Smooth muscle cell (in vitro differentiated cells): ENCODE measurements around the gene MUC6. TPM values are rescaled to one million over a fixed set of nuclear protein-coding genes. Genes with fewer than 3 reads are reported as not detected.

Source experiments
- DNase-seq: peaks from one replicate; lab custom pipeline; 2025; ENCODE audit not compliant: unreplicated experiment; lab: John Stamatoyannopoulos, UW
- H2AFZ ChIP-seq: fragments of 200-600 bp; sonication (generic); 2 replicates; pipeline ENCODE4 v1.6.0; 2016; ENCODE audit warnings: antibody characterized with exemption, low read depth, mild to moderate bottlenecking
- H3F3A ChIP-seq: fragments of 200-600 bp; sonication (generic); 2 replicates; pipeline ENCODE4 v1.6.0; 2017; ENCODE audit warnings: antibody characterized with exemption, low read depth
- H3K27ac ChIP-seq: fragments of 200-600 bp; sonication (generic); 2 replicates; pipeline ENCODE4 v1.5.1; 2016; ENCODE audit warnings: low read depth, mild to moderate bottlenecking
- H3K27me3 ChIP-seq: fragments of 200-600 bp; sonication (generic); 2 replicates; pipeline ENCODE4 v1.6.1; 2016; ENCODE audit warnings: low read depth, mild to moderate bottlenecking
- H3K36me3 ChIP-seq: fragments of 200-600 bp; sonication (generic); 2 replicates; pipeline ENCODE4 v1.5.1; 2016; ENCODE audit warnings: low read depth
- H3K4me1 ChIP-seq: fragments of 200-600 bp; sonication (generic); 2 replicates; pipeline ENCODE4 v1.5.1; 2016; ENCODE audit warnings: low read depth
- H3K4me2 ChIP-seq: fragments of 200-600 bp; sonication (generic); 2 replicates; pipeline ENCODE4 v1.6.0; 2016; ENCODE audit warnings: mild to moderate bottlenecking
- H3K4me3 ChIP-seq: fragments of 200-600 bp; sonication (generic); 2 replicates; pipeline ENCODE4 v1.5.1; 2016; ENCODE audit warnings: mild to moderate bottlenecking
- H3K79me2 ChIP-seq: fragments of 200-600 bp; sonication (generic); 2 replicates; pipeline ENCODE4 v1.6.0; 2016; ENCODE audit warnings: low read depth, mild to moderate bottlenecking
- H3K9ac ChIP-seq: fragments of 200-600 bp; sonication (generic); 2 replicates; pipeline ENCODE4 v1.6.0; 2016; ENCODE audit warnings: low read depth
- H3K9me3 ChIP-seq: fragments of 200-600 bp; sonication (generic); replicated peaks from 2 replicates; pipeline ENCODE4 v1.5.1; 2016; ENCODE audit warnings: low read depth
- H4K20me1 ChIP-seq: fragments of 200-600 bp; sonication (generic); 2 replicates; pipeline ENCODE4 v1.6.0; 2016; ENCODE audit warnings: low read depth
- CTCF ChIP-seq: fragments of 200-600 bp; sonication (generic); IDR thresholded peaks from 2 replicates; pipeline ENCODE4 v1.5.1; 2017; ENCODE audit warnings: borderline replicate concordance, mild to moderate bottlenecking, antibody characterized with exemption; ENCODE audit not compliant: insufficient read depth, poor library complexity, severe bottlenecking
- WGBS: methylation state at CpG from one replicate; pipeline ENCODE4 v1.1.7; 2016; ENCODE audit warnings: low lambda C conversion rate; 5-methylcytosine and 5-hydroxymethylcytosine counted together
- polyA plus RNA-seq: library from polyadenylated mRNA; unstranded; fragments of >200 nt; fragmentation: Nextera tagmentation; extraction: Ambion mirVana; gene quantifications from 2 replicates; pipeline ENCODE4 v1.2.1, GENCODE V29; 2016
- total RNA-seq: library from RNA; depleted of rRNA; stranded (reverse); fragments of >200 nt; gene quantifications from 2 replicates; pipeline ENCODE4 v1.2.3, GENCODE V29; 2014

The MUC6 gene
- total and polyA plus RNA-seq, 2 experiments from 2014 or later, result not detected

DNA sequence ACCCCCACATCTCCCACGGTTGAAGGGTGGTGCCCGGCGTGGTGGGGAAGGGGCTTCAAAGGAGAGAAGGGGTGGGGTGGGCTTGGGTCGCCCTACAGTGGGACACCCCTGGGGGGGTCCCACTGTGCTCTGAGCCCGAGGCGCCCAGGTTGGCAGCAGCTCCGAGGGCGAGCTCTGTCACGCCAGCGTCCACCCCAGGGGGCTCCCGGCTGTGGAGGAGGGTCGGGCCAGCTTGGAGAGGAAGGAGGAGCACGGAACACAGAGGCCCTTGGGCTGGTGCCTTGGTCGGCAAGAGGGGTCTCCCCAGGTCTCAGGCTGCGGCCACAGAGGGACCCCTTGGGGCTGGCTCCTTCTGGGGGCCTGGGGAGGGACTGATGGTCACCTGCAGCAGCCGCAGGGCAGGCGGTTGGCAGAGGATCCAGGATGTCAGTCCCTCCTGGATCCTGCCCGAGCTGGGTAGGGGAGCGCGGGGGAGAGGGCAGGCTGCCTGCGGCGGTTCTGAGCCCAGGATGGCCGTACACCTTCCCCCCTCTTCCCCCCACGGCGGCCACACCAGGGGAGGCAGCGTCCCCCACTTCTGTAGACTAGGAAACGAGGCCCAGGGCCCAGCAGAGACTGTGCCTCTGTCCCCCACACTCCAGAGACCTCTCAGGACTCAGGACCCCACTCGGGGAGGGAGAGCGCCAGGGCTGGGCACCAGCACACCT lies 788 bp downstream of the MUC6 start:
- no peak for DNase-seq
- H3F3A ChIP-seq, result no peaks in the 10 kb centered on the region
- WGBS, result 91% methylated on average over 22 of the region's 29 CpGs
- H3K4me1 ChIP-seq, result no peaks in the 10 kb centered on the region
- H3K36me3 ChIP-seq, result no peaks in the 10 kb centered on the region
- no peak overlapping the region for H3K4me2 ChIP-seq
- no peaks in the 10 kb centered on the region for H3K9me3 ChIP-seq
- no peaks in the 10 kb centered on the region for H3K79me2 ChIP-seq
- no peak overlapping the region for H3K9ac ChIP-seq
- TF ChIP-seq CTCF, result no peak
- no peak overlapping the region for H3K4me3 ChIP-seq
- H4K20me1 ChIP-seq, result no peaks in the 10 kb centered on the region
- H3K27me3 ChIP-seq, result no peaks in the 10 kb centered on the region
- H3K27ac ChIP-seq, result no peak overlapping the region
- no peak overlapping the region for H2AFZ ChIP-seq

DNA sequence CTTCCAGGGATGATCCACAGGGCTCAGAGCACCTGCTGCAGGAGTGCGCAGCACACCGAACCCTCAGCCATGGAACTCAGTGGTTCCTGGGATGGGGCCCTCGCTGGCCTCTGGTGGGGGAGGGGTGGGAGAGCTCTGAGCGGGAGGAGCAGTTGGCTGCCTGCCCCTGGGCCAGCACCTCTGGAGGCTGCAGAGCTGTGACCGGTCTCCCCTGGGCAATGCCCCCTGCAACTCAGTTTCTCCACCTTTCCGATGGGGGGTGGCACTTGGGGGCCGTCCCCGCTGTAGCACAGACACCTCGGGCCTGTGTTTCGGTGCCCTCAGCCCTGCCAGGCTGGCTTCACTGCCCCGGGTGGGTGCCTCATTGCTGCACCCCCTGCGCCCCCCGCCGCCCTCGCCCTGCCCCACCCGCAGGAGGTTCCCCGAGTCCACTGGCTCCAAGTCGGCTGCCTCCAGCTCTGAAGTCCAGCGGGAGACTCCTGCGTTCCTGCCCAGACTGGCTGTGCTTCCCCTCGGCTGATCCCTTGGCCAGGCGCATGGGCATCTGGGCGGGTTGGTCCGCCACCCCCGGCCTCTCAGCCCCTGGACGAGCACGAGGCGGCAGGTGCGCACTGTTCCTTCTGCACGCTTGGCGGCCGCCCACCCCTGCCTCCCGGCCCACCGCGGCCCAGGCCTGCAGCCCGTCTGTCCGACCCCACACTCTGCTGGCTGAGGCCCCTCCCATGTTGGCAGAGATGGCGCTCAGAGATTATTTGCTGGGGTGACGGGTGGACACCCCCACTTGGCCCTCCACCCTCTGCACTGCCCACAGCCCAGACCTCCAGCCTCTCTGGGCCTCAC lies 1.8 kb downstream of the MUC6 start:
- Histone ChIP-seq H3K4me2 (no peak overlapping the region), H3K27ac (no peak overlapping the region), H3K4me1 (no peaks in the 10 kb centered on the region), H3K27me3 (no peaks in the 10 kb centered on the region), H3K9me3 (no peaks in the 10 kb centered on the region), H3F3A (no peaks in the 10 kb centered on the region), H2AFZ (no peak overlapping the region), H3K4me3 (no peak overlapping the region), H3K9ac (no peak overlapping the region), H4K20me1 (no peaks in the 10 kb centered on the region), H3K79me2 (no peaks in the 10 kb centered on the region), H3K36me3 (no peaks in the 10 kb centered on the region)
- WGBS, result 93% methylated on average over 33 of the region's 39 CpGs
- no peak for TF ChIP-seq CTCF
- no peak for DNase-seq

DNA sequence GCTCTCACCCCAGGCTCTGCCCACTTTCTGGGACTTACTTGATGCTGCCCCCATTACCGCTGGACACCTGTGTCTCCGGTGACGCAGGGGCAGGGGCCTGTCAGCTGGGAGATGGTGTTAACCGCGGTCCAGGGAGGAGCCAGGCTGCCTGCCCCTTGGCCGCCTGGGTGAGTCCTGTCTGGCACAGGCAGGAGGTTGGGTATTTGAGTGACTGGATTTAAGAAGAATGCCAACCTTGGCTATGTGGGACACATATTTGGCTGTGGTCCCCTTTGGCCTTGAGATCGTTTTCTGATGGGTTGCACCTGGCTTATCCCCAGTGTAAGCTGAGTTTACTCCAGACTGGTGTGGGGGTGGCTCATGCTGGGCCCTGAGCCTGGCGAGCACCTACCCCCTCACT lies 2.5 kb downstream of the MUC6 start:
- DNase-seq, result no peak
- H3K9me3 ChIP-seq, result no peaks in the 10 kb centered on the region
- no peaks in the 10 kb centered on the region for H3K36me3 ChIP-seq
- H3K4me2 ChIP-seq, result no peak overlapping the region
- no peak overlapping the region for H3K27ac ChIP-seq
- H3K4me1 ChIP-seq, result no peaks in the 10 kb centered on the region
- no peaks in the 10 kb centered on the region for H3K79me2 ChIP-seq
- H3K27me3 ChIP-seq, result no peaks in the 10 kb centered on the region
- H2AFZ ChIP-seq, result no peak overlapping the region
- WGBS, result 94% methylated on average over 8 of the region's 8 CpGs
- no peak for TF ChIP-seq CTCF
- no peaks in the 10 kb centered on the region for H4K20me1 ChIP-seq
- no peaks in the 10 kb centered on the region for H3F3A ChIP-seq
- no peak overlapping the region for H3K9ac ChIP-seq
- H3K4me3 ChIP-seq, result no peak overlapping the region
